AG04449 (cell line): ENCODE measurements around the gene ZP2.
"Not testable (repeated sequence)": the region's sequence is repeated elsewhere in the genome, so short reads cannot be mapped to it uniquely, and the experiment has no call there.

ENCODE experiments used
- CTCF ChIA-PET: fragments of 350-600 bp; formaldehyde crosslinking; extraction: SDS; loops from one replicate; lab custom pipeline; 2021; ENCODE audit warnings: antibody characterized with exemption; lab: Yijun Ruan, JAX
- POLR2A ChIA-PET: fragments of 400-600, 350-600 bp; formaldehyde crosslinking; extraction: SDS; loops from one replicate; lab custom pipeline; 2020; ENCODE audit warnings: antibody characterized with exemption, inconsistent platforms; lab: Yijun Ruan, JAX
- DNase-seq: peaks from one replicate; pipeline ENCODE4 v3.0.0-alpha.2; 2010; ENCODE audit warnings: low read depth, low spot score
- H3K4me3 ChIP-seq: 2 replicates; pipeline ENCODE4 v1.5.1; 2011; ENCODE audit warnings: low read depth, mild to moderate bottlenecking, control low read depth, low read length
- CTCF ChIP-seq: IDR thresholded peaks from one replicate; pipeline ENCODE4 v1.5.1; 2011; ENCODE audit warnings: mild to moderate bottlenecking, moderate library complexity, low read length, control low read depth, inconsistent platforms; ENCODE audit not compliant: insufficient read depth; ENCODE audit errors: missing control alignments

The ZP2 gene

GRCh38 chr16:21160276-21160675 is 51.1 kb downstream of the ZP2 start:
- DNase-seq: no peak
- no peak overlapping the region for H3K4me3 ChIP-seq
- ChIA-PET CTCF (interaction anchor here (0.9 to 7.1 kb wide), 5 partner anchors 28 to 310 kb away, joined by 3 to 87 read pairs (median 5); no protein-coding TSS in a partner anchor), POLR2A (no interaction called here)
- no peak for TF ChIP-seq CTCF

DNA sequence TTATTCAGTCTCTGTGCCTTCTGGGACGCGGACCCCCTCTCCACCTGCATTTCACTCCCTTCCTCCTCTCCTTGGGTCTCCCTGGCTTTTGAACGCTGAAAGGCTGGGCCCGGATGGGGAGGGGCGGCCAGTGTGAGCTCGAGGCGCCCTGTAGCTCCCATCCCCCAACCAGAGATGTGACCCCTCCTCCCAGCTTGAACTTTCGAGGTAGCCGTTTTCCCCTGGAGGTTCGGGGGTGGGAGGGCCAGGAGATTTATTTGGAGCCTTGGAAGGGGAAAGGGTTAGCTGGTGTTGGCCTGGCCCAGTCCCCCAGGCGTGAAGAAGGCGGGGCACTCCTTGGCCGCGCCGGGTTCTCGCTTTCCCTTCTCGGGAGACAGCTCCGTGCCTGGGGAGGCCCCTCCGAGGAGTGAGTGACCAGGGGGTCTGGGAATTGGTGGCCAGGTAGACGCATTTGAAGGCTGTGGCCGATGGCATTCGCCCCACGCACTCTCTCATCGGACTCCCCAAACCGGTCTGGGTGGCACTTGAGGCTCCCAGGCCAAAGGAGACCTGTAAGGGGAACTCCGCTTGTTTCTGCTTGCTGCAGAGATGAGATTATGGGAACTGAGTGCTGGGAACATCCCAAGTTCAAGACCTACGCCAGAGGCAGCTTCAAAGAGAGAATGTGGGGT is 52.0 kb downstream of the ZP2 start:
- DNase-seq: no peak
- no peak for TF ChIP-seq CTCF
- POLR2A ChIA-PET: interaction anchor here (0.7 to 1.0 kb wide), 2 partner anchors 27 to 141 kb away, joined by 3 read pairs; no protein-coding TSS in a partner anchor
- H3K4me3 ChIP-seq: peak overlapping the region; percentile 75
- CTCF ChIA-PET: interaction anchor here (1.2 to 7.1 kb wide), 8 partner anchors 9 to 309 kb away, joined by 3 to 87 read pairs (median 23); partner anchors contain the start of gene CRYM

DNA sequence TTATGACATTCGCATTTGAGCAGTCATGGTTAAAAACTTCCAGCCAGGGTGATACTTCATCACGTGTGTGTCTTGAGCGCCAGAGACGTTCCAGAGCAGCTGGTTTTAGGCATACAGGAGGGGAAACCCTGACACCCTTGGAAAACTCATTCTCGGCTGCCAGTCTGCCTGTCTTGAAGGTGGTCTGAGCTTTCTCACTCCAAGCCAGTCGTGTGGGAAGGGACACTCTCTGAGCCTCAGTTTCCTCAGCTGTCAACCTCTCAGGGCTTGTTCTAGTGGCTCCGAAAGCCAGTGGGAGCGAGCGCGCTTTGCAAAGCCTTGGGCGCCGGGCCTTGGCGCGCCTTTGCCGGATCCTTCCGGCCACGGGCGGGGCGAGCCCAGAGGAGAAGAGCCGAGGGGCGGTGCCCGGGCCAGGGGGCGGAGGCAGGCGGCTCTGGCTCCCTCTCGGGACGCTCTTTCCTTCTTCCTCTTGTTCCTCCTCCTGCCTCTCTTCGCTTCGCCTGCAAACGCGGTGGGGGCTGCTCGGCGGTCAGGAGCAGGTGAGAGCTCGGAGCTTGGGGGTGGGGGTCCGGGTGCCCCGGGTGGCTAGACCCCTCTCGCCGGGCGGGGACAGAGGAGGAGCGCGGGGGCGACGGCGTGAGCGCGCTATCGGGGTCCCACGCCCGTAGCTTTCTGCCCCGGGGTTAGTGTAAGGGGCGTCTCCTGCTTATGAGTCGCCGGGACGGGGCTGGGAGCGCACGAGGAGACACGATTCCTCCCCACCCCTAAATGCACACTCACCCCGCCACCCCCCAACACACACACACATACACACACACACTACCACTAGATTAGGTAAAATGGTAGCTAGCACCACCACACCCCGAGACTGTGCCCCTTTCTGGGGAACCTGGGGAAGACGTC is 52.9 kb downstream of the ZP2 start, which contains the start of gene LDAF1:
Gene LDAF1 (plus strand): TSS at position 467 of the 903 bp plus-strand sequence. CDS start 2,509 bp downstream, outside the sequence.
- ChIA-PET POLR2A (interaction anchor here (0.6 to 1.0 kb wide), 2 partner anchors 28 to 144 kb away, joined by 3 read pairs; no protein-coding TSS in a partner anchor), CTCF (interaction anchor here (0.6 to 7.1 kb wide), 13 partner anchors 10 to 1163 kb away, joined by 3 to 87 read pairs (median 12); partner anchors contain the start of gene CRYM)
- H3K4me3 ChIP-seq: peak within 1 kb of the TSS; percentile 75
- no peak for DNase-seq
- TF ChIP-seq CTCF: no peak

- POLR2A ChIA-PET: no interaction called here
- CTCF ChIA-PET: interaction anchor here (0.6 to 7.1 kb wide), 17 partner anchors 10 to 1163 kb away, joined by 3 to 87 read pairs (median 6); partner anchors contain the start of gene CRYM
Measured at GRCh38 chr16:21157632-21158031, 53.7 kb downstream of the ZP2 start.

GRCh38 chr16:21156767-21157467 is 54.5 kb downstream of the ZP2 start:
- no peak overlapping the region for H3K4me3 ChIP-seq
- peak; percentile 52 for DNase-seq
- peak; percentile 44 for TF ChIP-seq CTCF
- POLR2A ChIA-PET: interaction anchor here (0.6 to 1.1 kb wide), 4 partner anchors 12 to 214 kb away, joined by 3 to 8 read pairs (median 4); no protein-coding TSS in a partner anchor
- CTCF ChIA-PET: interaction anchor here (0.7 to 7.1 kb wide), 20 partner anchors 11 to 403 kb away, joined by 3 to 87 read pairs (median 4); partner anchors contain the start of genes ANKS4B and CRYM

More at GRCh38 chr16:21157632-21158031, 53.7 kb downstream of the ZP2 start:
- no peak overlapping the region for H3K4me3 ChIP-seq
- no peak for DNase-seq
- TF ChIP-seq CTCF: no peak

DNA sequence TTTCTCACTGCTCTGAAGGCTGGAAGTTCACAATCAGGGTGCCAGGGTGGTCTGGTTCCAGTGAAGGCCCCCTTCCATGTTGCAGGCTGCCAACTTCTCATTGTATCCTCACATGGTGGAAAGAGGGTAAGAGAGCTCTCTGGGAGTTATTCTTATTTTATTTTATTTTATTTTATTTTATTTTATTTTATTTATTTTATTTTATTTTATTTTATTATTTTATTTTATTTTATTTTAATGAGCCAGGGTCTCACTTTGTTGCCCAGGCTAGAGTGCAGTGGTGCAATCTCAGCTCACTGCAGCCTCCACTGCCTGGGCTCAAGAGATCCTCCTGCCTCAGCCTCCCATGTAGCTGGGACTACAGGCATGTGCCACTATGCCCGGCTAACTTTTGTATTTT is 55.4 kb downstream of the ZP2 start:
- CTCF ChIA-PET: interaction anchor here (1.2 to 7.1 kb wide), 9 partner anchors 11 to 306 kb away, joined by 4 to 39 read pairs (median 17); partner anchors contain the start of gene CRYM
- H3K4me3 ChIP-seq, POLR2A ChIA-PET, DNase-seq: not testable (repeated sequence)

GRCh38 chr16:21153124-21153729 is 58.1 kb downstream of the ZP2 start:
- CTCF ChIA-PET: interaction anchor here (0.8 to 2.8 kb wide), 4 partner anchors 10 to 303 kb away, joined by 4 to 13 read pairs (median 6); no protein-coding TSS in a partner anchor
- H3K4me3 ChIP-seq, DNase-seq, POLR2A ChIA-PET: not testable (repeated sequence)

- H3K4me3 ChIP-seq, POLR2A ChIA-PET: not testable (repeated sequence)
- CTCF ChIA-PET: interaction anchor here (1.3 to 2.8 kb wide), 3 partner anchors 46 to 302 kb away, joined by 4 to 13 read pairs (median 6); no protein-coding TSS in a partner anchor
Measured at GRCh38 chr16:21152160-21153030, 59.0 kb downstream of the ZP2 start.

More at GRCh38 chr16:21152160-21153030, 59.0 kb downstream of the ZP2 start:
- DNase-seq: not testable (repeated sequence)
